Activated CD4-positive, alpha-beta T cell treated with anti-CD3 and anti-CD28 coated beads for 36 hours (primary cell): ENCODE data around the gene MRPS18B. TPM values are rescaled to one million over a fixed set of nuclear protein-coding genes. Genes with fewer than 3 reads are reported as not detected.
A peak's percentile ranks its signal among the peaks of the same experiment; 100 is the strongest.

Source experiments
- ATAC-seq: fragments of 200-7000 bp; cut with Tn5 transposase; one replicate; pipeline ENCODE4 v1.10.0; 2021; ENCODE audit warnings: mild to moderate bottlenecking, moderate library complexity
- CTCF ChIA-PET: fragments of 350-600 bp; sonication (Branson Sonifier 250); formaldehyde crosslinking; loops from one replicate; lab custom pipeline; 2021; ENCODE audit warnings: antibody characterized with exemption; lab: Charles Lee
- POLR2A ChIA-PET: fragments of 350-600 bp; sonication (Branson Sonifier 250); formaldehyde crosslinking; loops from one replicate; lab custom pipeline; 2021; ENCODE audit warnings: antibody characterized with exemption, inconsistent platforms; lab: Charles Lee
- DNase-seq: peaks from one replicate; pipeline ENCODE4 v3.0.0-alpha.2; 2020
- H3K27ac Mint-ChIP-seq: one replicate; pipeline ENCODE4 v1.8.0; 2021; ENCODE audit warnings: mixed read lengths
- H3K27me3 Mint-ChIP-seq: one replicate; pipeline ENCODE4 v1.8.0; 2021; ENCODE audit warnings: mixed read lengths
- H3K36me3 Mint-ChIP-seq: one replicate; pipeline ENCODE4 v1.8.0; 2021; ENCODE audit warnings: low read depth, mixed read lengths
- H3K4me1 Mint-ChIP-seq: one replicate; pipeline ENCODE4 v1.8.0; 2021; ENCODE audit warnings: mixed read lengths
- H3K4me3 Mint-ChIP-seq: one replicate; pipeline ENCODE4 v1.8.0; 2021; ENCODE audit warnings: mild to moderate bottlenecking, moderate library complexity, mixed read lengths
- H3K9me3 Mint-ChIP-seq: one replicate; pipeline ENCODE4 v1.8.0; 2021; ENCODE audit warnings: low read depth, mixed read lengths
- intact Hi-C, 2 experiments: fragments of 100-400 bp; cut with DNase I in 1 of 2; cut with micrococcal nuclease in 1 of 2; formaldehyde crosslinking; loops; one replicate each; pipeline versions ENCODE4 v1.14.2 to v1.15.1; 2022 to 2024; cut with DNase I, micrococcal nuclease
- total RNA-seq, 2 experiments: library from RNA; stranded (reverse); gene quantifications; one replicate each; pipeline ENCODE4 v1.2.3, GENCODE V29; 2021

MRPS18B gene
- total RNA-seq, 2 experiments from 2014 or later = 111 to 114 TPM

GRCh38 chr6:30601815-30602641 is 15.6 kb upstream of the MRPS18B start:
- CTCF ChIA-PET = interaction anchor here (0.6 to 7.4 kb wide), 4 partner anchors 26 to 244 kb away, joined by 3 to 71 read pairs (median 6); no protein-coding TSS in a partner anchor
- no peaks in the 10 kb centered on the region for H3K27me3 Mint-ChIP-seq
- intact Hi-C loops = no loop called here
- H3K4me1 Mint-ChIP-seq = peaks cover 16% of the 10 kb centered on the region
- no peak overlapping the region for H3K27ac Mint-ChIP-seq
- no peak for ATAC-seq
- DNase-seq = no peak
- H3K36me3 Mint-ChIP-seq = peaks cover 62% of the 10 kb centered on the region
- POLR2A ChIA-PET = no interaction called here
- H3K9me3 Mint-ChIP-seq = no peaks in the 10 kb centered on the region
- H3K4me3 Mint-ChIP-seq = no peak overlapping the region

DNA sequence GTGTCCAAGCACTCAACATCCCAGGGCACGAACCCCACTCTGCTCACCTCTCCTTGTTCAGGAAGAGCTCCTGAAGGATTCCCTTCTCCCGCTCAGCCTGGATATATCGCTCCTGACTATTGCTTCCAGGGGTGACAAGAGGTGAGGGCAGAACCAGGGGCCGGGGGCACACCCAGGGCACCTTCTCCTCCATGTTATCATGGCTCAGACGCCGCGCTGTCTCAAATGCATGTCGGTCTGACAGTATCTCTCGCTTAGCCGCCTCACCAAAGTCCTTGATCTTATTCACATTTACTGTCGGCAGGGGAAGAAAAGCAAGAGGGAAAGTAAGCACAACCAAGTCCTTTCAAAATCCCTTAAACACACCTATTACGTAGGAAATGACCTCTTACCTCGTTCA is 13.7 kb upstream of the MRPS18B start:
- DNase-seq = no peak
- no peaks in the 10 kb centered on the region for H3K9me3 Mint-ChIP-seq

GRCh38 chr6:30610065-30610464 is 7.6 kb upstream of the MRPS18B start:
- CTCF ChIA-PET = interaction anchor here (0.5 to 2.4 kb wide), 7 partner anchors 13 to 202 kb away, joined by 3 to 20 read pairs (median 5); no protein-coding TSS in a partner anchor
- intact Hi-C loops = loop anchor here (10.0 kb wide), 2 partner anchors 935 to 1055 kb away; partner anchors contain the start of genes ATP6V1G2 (in 1 of the 2), C6orf47 (in 1 of the 2), CSNK2B (in 1 of the 2) and DDX39B (in 1 of the 2)
- Mint-ChIP-seq H3K4me1 (peaks cover 61% of the 10 kb centered on the region), H3K9me3 (no peaks in the 10 kb centered on the region), H3K27ac (peak overlapping the region; percentile 7), H3K4me3 (no peak overlapping the region), H3K36me3 (peaks cover 84% of the 10 kb centered on the region), H3K27me3 (no peaks in the 10 kb centered on the region)
- DNase-seq (no peak), ATAC-seq (no peak)
- POLR2A ChIA-PET = interaction anchor here (0.6 to 1.2 kb wide), 2 partner anchors 12 to 172 kb away, joined by 3 to 6 read pairs; no protein-coding TSS in a partner anchor

More for the DNA sequence above, 13.7 kb upstream of the MRPS18B start:
- ChIA-PET POLR2A (no interaction called here), CTCF (interaction anchor here (1.0 to 1.4 kb wide), 2 partner anchors 136 to 151 kb away, joined by 3 read pairs; no protein-coding TSS in a partner anchor)
- no peak for ATAC-seq
- no peak overlapping the region for H3K27ac Mint-ChIP-seq
- H3K4me3 Mint-ChIP-seq = no peak overlapping the region
- H3K27me3 Mint-ChIP-seq = no peaks in the 10 kb centered on the region
- peaks cover 68% of the 10 kb centered on the region for H3K36me3 Mint-ChIP-seq
- peaks cover 24% of the 10 kb centered on the region for H3K4me1 Mint-ChIP-seq
- intact Hi-C loops = no loop called here

GRCh38 chr6:30611150-30611855 is 6.3 kb upstream of the MRPS18B start:
- H3K27me3 Mint-ChIP-seq = no peaks in the 10 kb centered on the region
- POLR2A ChIA-PET = interaction anchor here (1.4 kb wide), 1 partner anchor 21 kb away, joined by 3 read pairs; no protein-coding TSS in a partner anchor
- ATAC-seq (no peak), DNase-seq (no peak)
- CTCF ChIA-PET = interaction anchor here (0.6 to 2.4 kb wide), 9 partner anchors 9 to 129 kb away, joined by 3 to 20 read pairs (median 4); no protein-coding TSS in a partner anchor
- intact Hi-C loops = loop anchor here (10.0 kb wide), 2 partner anchors 933 to 1053 kb away; partner anchors contain the start of genes ATP6V1G2 (in 1 of the 2), C6orf47 (in 1 of the 2), CSNK2B (in 1 of the 2) and DDX39B (in 1 of the 2)
- H3K9me3 Mint-ChIP-seq = no peaks in the 10 kb centered on the region
- H3K36me3 Mint-ChIP-seq = peaks cover 86% of the 10 kb centered on the region
- H3K27ac Mint-ChIP-seq = peak overlapping the region; percentile 39
- peaks cover 59% of the 10 kb centered on the region for H3K4me1 Mint-ChIP-seq
- H3K4me3 Mint-ChIP-seq = no peak overlapping the region

GRCh38 chr6:30611856-30612194 is 5.8 kb upstream of the MRPS18B start:
- H3K36me3 Mint-ChIP-seq = peaks cover 86% of the 10 kb centered on the region
- POLR2A ChIA-PET = interaction anchor here (1.4 kb wide), 1 partner anchor 21 kb away, joined by 3 read pairs; no protein-coding TSS in a partner anchor
- H3K27ac Mint-ChIP-seq = peak overlapping the region; percentile 39
- H3K4me1 Mint-ChIP-seq = peaks cover 59% of the 10 kb centered on the region
- H3K9me3 Mint-ChIP-seq = no peaks in the 10 kb centered on the region
- DNase-seq (no peak), ATAC-seq (no peak)
- intact Hi-C loops = loop anchor here (1.0 to 10.0 kb wide), 4 partner anchors 15 to 1053 kb away; partner anchors contain the start of genes ATP6V1G2 (in 1 of the 2), C6orf47 (in 1 of the 2), CSNK2B (in 1 of the 2) and DDX39B (in 1 of the 2)
- CTCF ChIA-PET = interaction anchor here (0.7 to 3.8 kb wide), 7 partner anchors 8 to 130 kb away, joined by 3 to 39 read pairs (median 7); no protein-coding TSS in a partner anchor
- H3K4me3 Mint-ChIP-seq = no peak overlapping the region
- H3K27me3 Mint-ChIP-seq = no peaks in the 10 kb centered on the region

DNA sequence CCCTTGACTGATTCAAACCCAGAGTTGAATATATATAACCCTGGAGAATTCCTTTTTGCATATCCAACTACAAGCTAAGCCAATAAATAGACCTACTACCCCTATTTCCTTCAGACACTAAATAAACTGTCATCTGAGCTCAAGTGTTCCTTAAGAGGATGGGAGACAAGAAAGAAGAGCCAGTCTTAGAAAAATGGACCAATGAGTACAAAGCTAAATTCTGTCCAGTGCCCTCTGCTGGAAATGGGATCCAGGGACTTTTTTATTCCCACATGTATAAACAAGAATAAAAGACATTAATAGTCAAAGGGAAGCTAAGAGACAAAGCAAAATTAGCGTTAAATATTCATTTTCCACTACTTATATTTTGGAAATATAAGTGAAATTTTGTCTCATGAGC is 5.4 kb upstream of the MRPS18B start:
- ChIA-PET CTCF (interaction anchor here (0.5 to 3.8 kb wide), 10 partner anchors 8 to 588 kb away, joined by 3 to 39 read pairs (median 6); no protein-coding TSS in a partner anchor), POLR2A (interaction anchor here (1.4 to 1.9 kb wide), 2 partner anchors 22 to 105 kb away, joined by 3 to 9 read pairs; partner anchors contain the start of gene MDC1)
- Mint-ChIP-seq H3K27me3 (no peaks in the 10 kb centered on the region), H3K4me3 (no peak overlapping the region), H3K9me3 (no peaks in the 10 kb centered on the region), H3K27ac (peak overlapping the region; percentile 39), H3K4me1 (peaks cover 59% of the 10 kb centered on the region), H3K36me3 (peaks cover 87% of the 10 kb centered on the region)
- no peak for ATAC-seq
- intact Hi-C loops = loop anchor here (1.0 to 10.0 kb wide), 4 partner anchors 15 to 1053 kb away; partner anchors contain the start of genes ATP6V1G2 (in 1 of the 2), C6orf47 (in 1 of the 2), CSNK2B (in 1 of the 2) and DDX39B (in 1 of the 2)
- DNase-seq = no peak

- intact Hi-C loops = loop anchor here (1.0 to 10.0 kb wide), 4 partner anchors 16 to 1052 kb away; partner anchors contain the start of genes ATP6V1G2 (in 1 of the 2), C6orf47 (in 1 of the 2), CSNK2B (in 1 of the 2) and DDX39B (in 1 of the 2)
- ChIA-PET POLR2A (interaction anchor here (0.7 to 1.9 kb wide), 8 partner anchors 16 to 120 kb away, joined by 3 to 13 read pairs (median 5); partner anchors contain the start of genes ABCF1, DHX16 and MDC1), CTCF (interaction anchor here (0.5 to 3.8 kb wide), 23 partner anchors 9 to 587 kb away, joined by 3 to 39 read pairs (median 4); no protein-coding TSS in a partner anchor)
- Mint-ChIP-seq H3K4me1 (peaks cover 54% of the 10 kb centered on the region), H3K4me3 (peak overlapping the region; percentile 97), H3K36me3 (peaks cover 83% of the 10 kb centered on the region), H3K27ac (peak overlapping the region; percentile 98), H3K9me3 (no peaks in the 10 kb centered on the region), H3K27me3 (no peaks in the 10 kb centered on the region)
- ATAC-seq (no peak), DNase-seq (no peak)
Observed at GRCh38 chr6:30612687-30613248, 4.9 kb upstream of the MRPS18B start.

DNA sequence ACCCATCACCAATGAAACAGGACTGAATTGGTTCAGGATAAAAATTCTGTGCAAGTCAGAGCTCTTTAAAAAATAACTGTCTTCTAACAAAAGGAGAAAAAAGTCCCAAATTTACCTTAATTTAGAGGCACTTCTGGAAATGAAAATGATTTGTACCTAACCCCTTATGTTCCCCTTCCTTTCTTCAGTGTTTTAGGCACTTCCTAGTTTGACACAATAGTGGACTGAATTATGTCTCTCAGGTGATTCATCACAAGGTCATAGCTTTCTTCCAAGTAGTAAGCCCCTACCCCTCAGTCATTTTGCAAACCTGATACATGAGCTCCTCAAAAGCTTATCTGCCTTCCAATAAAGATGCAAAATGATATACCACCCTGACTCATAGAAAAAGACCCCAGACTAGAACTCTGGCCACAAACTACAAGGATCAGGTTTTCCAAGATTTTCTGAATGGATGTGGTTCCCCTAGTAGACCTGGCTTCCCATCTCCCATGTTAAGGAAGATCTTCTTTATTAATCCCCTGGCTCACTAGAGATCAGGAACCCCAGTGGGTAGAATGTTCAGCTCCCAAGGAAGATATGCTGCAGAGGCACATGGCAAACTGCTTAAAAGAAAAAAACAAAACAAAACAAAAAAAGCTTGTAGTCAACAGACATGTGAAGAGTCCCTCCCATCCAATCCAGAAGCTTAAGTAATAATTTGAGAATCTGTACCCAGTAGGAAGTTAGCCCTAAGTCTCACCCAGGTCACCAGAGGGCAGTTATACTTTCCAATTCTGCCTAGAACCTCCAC is 4.2 kb upstream of the MRPS18B start:
- Mint-ChIP-seq H3K36me3 (peaks cover 83% of the 10 kb centered on the region), H3K4me3 (peak overlapping the region; percentile 97), H3K27ac (peak overlapping the region; percentile 98), H3K4me1 (peaks cover 53% of the 10 kb centered on the region), H3K9me3 (no peaks in the 10 kb centered on the region), H3K27me3 (no peaks in the 10 kb centered on the region)
- no peak for ATAC-seq
- no peak for DNase-seq
- ChIA-PET CTCF (interaction anchor here (0.6 to 3.8 kb wide), 22 partner anchors 9 to 457 kb away, joined by 3 to 39 read pairs (median 4); no protein-coding TSS in a partner anchor), POLR2A (interaction anchor here (0.6 to 1.9 kb wide), 12 partner anchors 17 to 959 kb away, joined by 3 to 13 read pairs (median 3); partner anchors contain the start of genes ABCF1, DHX16, LTA and MDC1)
- intact Hi-C loops = loop anchor here (2.0 to 10.0 kb wide), 5 partner anchors 17 to 1051 kb away; partner anchors contain the start of genes ATP6V1G2 (in 1 of the 2), C6orf47 (in 1 of the 2), CSNK2B (in 1 of the 2) and DDX39B (in 1 of the 2)
